GM23338 (cell line): ENCODE results near the gene IMMP2L. TPM values are rescaled to one million over a fixed set of nuclear protein-coding genes. Genes with fewer than 3 reads are reported as not detected.

Experiments used
- ATAC-seq: fragments of 200-7000 bp; cut with Tn5 transposase; 3 replicates; pipeline ENCODE4 v1.9.1; 2020
- DNase-seq: peaks from one replicate; pipeline ENCODE4 v3.0.0-alpha.2; 2015; ENCODE audit warnings: low spot score
- H2AFZ ChIP-seq: fragments of 200-600 bp; sonication (generic); 2 replicates; pipeline ENCODE4 v1.8.0; 2016; ENCODE audit warnings: antibody characterized with exemption, mild to moderate bottlenecking, moderate library complexity
- H3F3A ChIP-seq: fragments of 200-600 bp; sonication (generic); replicated peaks from 2 replicates; pipeline ENCODE4 v1.8.0; 2017; ENCODE audit warnings: antibody characterized with exemption, mixed run types, low read depth
- H3K27ac ChIP-seq: fragments of 200-600 bp; sonication (generic); 2 replicates; pipeline ENCODE4 v1.6.1; 2016; ENCODE audit warnings: low read depth
- H3K27me3 ChIP-seq: fragments of 200-600 bp; sonication (generic); 2 replicates; pipeline ENCODE4 v1.8.0; 2016; ENCODE audit warnings: mild to moderate bottlenecking, mixed run types, moderate library complexity; ENCODE audit not compliant: insufficient read depth
- H3K36me3 ChIP-seq: fragments of 200-600 bp; sonication (generic); 2 replicates; pipeline ENCODE4 v1.8.0; 2016; ENCODE audit warnings: mild to moderate bottlenecking; ENCODE audit not compliant: insufficient read depth
- H3K4me1 ChIP-seq: fragments of 200-600 bp; sonication (generic); 2 replicates; pipeline ENCODE4 v1.8.0; 2016; ENCODE audit warnings: mild to moderate bottlenecking, moderate library complexity; ENCODE audit not compliant: insufficient read depth
- H3K4me2 ChIP-seq: fragments of 200-600 bp; sonication (generic); 2 replicates; pipeline ENCODE4 v1.7.1; 2017; ENCODE audit warnings: mixed run types
- H3K4me3 ChIP-seq: fragments of 200-600 bp; sonication (generic); 2 replicates; pipeline ENCODE4 v1.6.1; 2016; ENCODE audit warnings: mixed run types
- H3K79me2 ChIP-seq: fragments of 200-600 bp; sonication (generic); replicated peaks from 2 replicates; pipeline ENCODE4 v1.8.0; 2017; ENCODE audit warnings: mild to moderate bottlenecking; ENCODE audit not compliant: insufficient read depth
- H3K9me2 ChIP-seq: fragments of 200-600 bp; sonication (generic); 2 replicates; pipeline ENCODE4 v1.8.0; 2017; ENCODE audit not compliant: insufficient read depth
- H4K20me1 ChIP-seq: fragments of 200-600 bp; sonication (generic); replicated peaks from 2 replicates; pipeline ENCODE4 v1.8.0; 2017; ENCODE audit warnings: mild to moderate bottlenecking; ENCODE audit not compliant: insufficient read depth
- H3K27ac Mint-ChIP-seq: 2 replicates; pipeline ENCODE4 v1.8.0; 2020; ENCODE audit warnings: inconsistent platforms, mild to moderate bottlenecking, moderate library complexity, mixed read lengths
- H3K27me3 Mint-ChIP-seq: 3 replicates; pipeline ENCODE4 v1.8.0; 2022; ENCODE audit warnings: low read depth, mild to moderate bottlenecking, moderate library complexity, mixed read lengths, inconsistent platforms; ENCODE audit not compliant: insufficient read depth, poor library complexity
- H3K36me3 Mint-ChIP-seq: 3 replicates; pipeline ENCODE4 v1.8.0; 2021; ENCODE audit warnings: low read depth, mild to moderate bottlenecking, inconsistent platforms, moderate library complexity, mixed read lengths
- H3K4me1 Mint-ChIP-seq: 3 replicates; pipeline ENCODE4 v1.8.0; 2020; ENCODE audit warnings: mild to moderate bottlenecking, inconsistent platforms, mixed read lengths
- H3K4me3 Mint-ChIP-seq: 3 replicates; pipeline ENCODE4 v1.8.0; 2021; ENCODE audit warnings: moderate library complexity, mild to moderate bottlenecking, inconsistent platforms, mixed read lengths
- H3K9me3 Mint-ChIP-seq: 3 replicates; pipeline ENCODE4 v1.8.0; 2020; ENCODE audit warnings: moderate library complexity, mild to moderate bottlenecking, inconsistent platforms, mixed read lengths
- CREB1 ChIP-seq: fragments of 250-450 bp; sonication (Bioruptor Pico); IDR thresholded peaks from 2 replicates; pipeline ENCODE4 v1.5.0; 2020; ENCODE audit warnings: low read depth, mild to moderate bottlenecking, moderate library complexity
- CTCF ChIP-seq, 2 experiments: fragments of 200-600 bp in 1 of 2; sonication (generic) in 1 of 2; conservative IDR thresholded peaks; 2 replicates each; pipeline versions ENCODE4 v1.5.1 to v1.6.1; 2016 to 2017; ENCODE audit warnings: antibody characterized with exemption in 2 of 2, low read depth in 2 of 2, mild to moderate bottlenecking in 2 of 2, moderate library complexity in 1 of 2
- EZH2 ChIP-seq: fragments of 200-600 bp; sonication (generic); IDR thresholded peaks from one replicate; pipeline ENCODE4 v1.8.0; 2017; ENCODE audit warnings: antibody characterized with exemption, mild to moderate bottlenecking, low read depth; ENCODE audit not compliant: unreplicated experiment
- EZH2phosphoT487 ChIP-seq: fragments of 200-600 bp; sonication (generic); IDR thresholded peaks from one replicate; pipeline ENCODE4 v1.8.1; 2018; ENCODE audit warnings: antibody characterized with exemption; ENCODE audit not compliant: unreplicated experiment
- JUNB ChIP-seq: IDR thresholded peaks from one replicate; pipeline ENCODE4 v1.6.1; 2016; ENCODE audit warnings: antibody characterized with exemption; ENCODE audit not compliant: unreplicated experiment
- NANOG ChIP-seq: IDR thresholded peaks from 2 replicates; pipeline ENCODE4 v1.6.1; 2016; ENCODE audit warnings: antibody characterized with exemption, borderline replicate concordance
- POLR2AphosphoS5 ChIP-seq: IDR thresholded peaks from 2 replicates; pipeline ENCODE4 v1.6.1; 2016; ENCODE audit warnings: antibody characterized with exemption, low read depth
- REST ChIP-seq: IDR thresholded peaks from one replicate; pipeline ENCODE4 v1.6.1; 2018; ENCODE audit warnings: antibody characterized with exemption; ENCODE audit not compliant: unreplicated experiment
- ZNF114 ChIP-seq: fragments of 250-450 bp; sonication (Bioruptor Pico); IDR thresholded peaks from 2 replicates; pipeline ENCODE4 v1.5.0; 2020; ENCODE audit warnings: mild to moderate bottlenecking, moderate library complexity
- polyA plus RNA-seq: library from polyadenylated mRNA; unstranded; fragments of >200 nt; fragmentation: Nextera tagmentation; extraction: Ambion mirVana; gene quantifications from 2 replicates; pipeline ENCODE4 v1.2.1, GENCODE V29; 2016
- total RNA-seq: library from RNA; depleted of rRNA; stranded (reverse); fragments of >200 nt; shearing (Covaris generic); gene quantifications from 2 replicates; pipeline ENCODE4 v1.2.3, GENCODE V29; 2014
- TF ChIP-seq, protein P1 (sequence below): IDR thresholded peaks from 2 replicates; pipeline ENCODE4 v1.6.1; 2016; ENCODE audit warnings: antibody characterized with exemption

Gene IMMP2L
- total and polyA plus RNA-seq, 2 experiments from 2014 or later: 7.3 to 14.0 TPM

DNA sequence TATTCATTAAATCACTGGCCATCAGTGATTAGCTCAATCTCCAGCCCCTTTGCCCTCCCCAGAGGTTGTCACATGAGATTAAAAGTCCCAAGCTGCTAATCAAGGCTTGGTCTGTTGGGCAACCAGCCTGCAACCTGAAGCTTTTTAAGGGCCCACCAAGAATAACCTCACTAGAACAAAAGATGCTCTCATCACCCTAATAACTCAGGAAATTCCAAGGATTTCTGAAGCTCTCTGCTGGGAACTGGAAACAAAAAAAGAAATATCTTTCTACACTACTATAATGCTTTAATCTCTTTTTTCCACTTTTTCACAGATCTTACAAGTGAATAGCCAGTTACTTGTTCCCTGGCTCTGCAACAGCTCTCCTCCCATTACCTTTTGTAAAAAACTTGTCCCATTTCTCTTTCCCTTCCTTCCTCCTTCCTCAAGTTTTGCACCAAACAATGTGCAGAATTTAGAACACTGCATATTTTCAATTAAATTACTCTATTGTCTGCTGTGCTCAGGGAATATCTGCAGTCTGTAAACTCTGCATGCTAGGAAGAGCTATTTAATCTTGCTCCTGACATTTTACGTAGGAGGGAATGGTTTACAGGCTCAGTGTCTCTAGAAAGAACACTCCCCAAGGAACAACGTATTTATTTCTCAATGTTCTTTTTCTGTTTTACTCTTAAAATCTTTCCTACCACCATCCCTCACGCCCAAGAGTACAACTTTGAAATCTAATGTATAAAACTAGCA is 169.1 kb downstream of the IMMP2L start (continued):
- no peak for TF ChIP-seq CTCF (conservative IDR thresholded peaks at IDR 0.05; ENCODE audit: low read depth in 2 of 2)
- no peak for TF ChIP-seq JUNB
- no peak for TF ChIP-seq EZH2phosphoT487
- TF ChIP-seq ZNF114 (CRISPR knock-in tag): no peak
- TF ChIP-seq NANOG: no peak
- TF ChIP-seq REST: no peak
- no peak for TF ChIP-seq EZH2
- TF ChIP-seq CREB1 (CRISPR knock-in tag): no peak

- no peak overlapping the region for H3K4me2 ChIP-seq
- no peaks in the 10 kb centered on the region for H3K36me3 ChIP-seq
- ATAC-seq (no peak), DNase-seq (no peak)
- H3K79me2 ChIP-seq: no peaks in the 10 kb centered on the region
- no peak overlapping the region for H3K4me3 Mint-ChIP-seq
- peaks cover 23% of the 10 kb centered on the region for H3K4me1 Mint-ChIP-seq
- no peaks in the 10 kb centered on the region for H3F3A ChIP-seq
- no peaks in the 10 kb centered on the region for H4K20me1 ChIP-seq
- no peak overlapping the region for H3K4me3 ChIP-seq
- H3K9me3 Mint-ChIP-seq: no peaks in the 10 kb centered on the region
- H3K27me3 Mint-ChIP-seq: no peaks in the 10 kb centered on the region
- TF ChIP-seq, protein P1, sequence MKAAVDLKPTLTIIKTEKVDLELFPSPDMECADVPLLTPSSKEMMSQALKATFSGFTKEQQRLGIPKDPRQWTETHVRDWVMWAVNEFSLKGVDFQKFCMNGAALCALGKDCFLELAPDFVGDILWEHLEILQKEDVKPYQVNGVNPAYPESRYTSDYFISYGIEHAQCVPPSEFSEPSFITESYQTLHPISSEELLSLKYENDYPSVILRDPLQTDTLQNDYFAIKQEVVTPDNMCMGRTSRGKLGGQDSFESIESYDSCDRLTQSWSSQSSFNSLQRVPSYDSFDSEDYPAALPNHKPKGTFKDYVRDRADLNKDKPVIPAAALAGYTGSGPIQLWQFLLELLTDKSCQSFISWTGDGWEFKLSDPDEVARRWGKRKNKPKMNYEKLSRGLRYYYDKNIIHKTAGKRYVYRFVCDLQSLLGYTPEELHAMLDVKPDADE: no peak
- TF ChIP-seq POLR2AphosphoS5 (no peak), NANOG (no peak), ZNF114 (CRISPR knock-in tag) (no peak)
- H2AFZ ChIP-seq: no peak overlapping the region
- no peak overlapping the region; the same call in 1 of the 2 replicates for H3K27ac ChIP-seq
- H3K36me3 Mint-ChIP-seq: no peaks in the 10 kb centered on the region
- peaks cover 16% of the 10 kb centered on the region for H3K4me1 ChIP-seq
- no peaks in the 10 kb centered on the region for H3K27me3 ChIP-seq
- peaks cover 5% of the 10 kb centered on the region; the same call in 1 of the 2 replicates for H3K9me2 ChIP-seq
- H3K27ac Mint-ChIP-seq: no peak overlapping the region
Observed at GRCh38 chr7:111392294-111392693, 170.0 kb downstream of the IMMP2L start.
